SK-N-SH treated with all-trans-retinoic acid at 6 μM for 48 hours (cell line): ENCODE measurements around the gene ARSG.

ENCODE experiments used
- ATAC-seq: fragments of 200-7000 bp; cut with Tn5 transposase; 3 replicates; pipeline ENCODE4 v1.9.1; 2020; ENCODE audit warnings: mild to moderate bottlenecking, moderate library complexity
- ARNTL ChIP-seq: fragments of 450-650 bp; formaldehyde crosslinking; IDR thresholded peaks from 2 replicates; pipeline ENCODE4 v1.5.0; 2020; ENCODE audit warnings: low read depth, mild to moderate bottlenecking, moderate library complexity, borderline replicate concordance
- ESRRG ChIP-seq: fragments of 250-450 bp; sonication (Bioruptor Pico); IDR thresholded peaks from 2 replicates; pipeline ENCODE4 v1.6.1; 2021; ENCODE audit warnings: mild to moderate bottlenecking
- GLIS3 ChIP-seq: fragments of 250-450 bp; sonication (Bioruptor Pico); IDR thresholded peaks from 2 replicates; pipeline ENCODE4 v1.5.0; 2020; ENCODE audit warnings: mild to moderate bottlenecking, moderate library complexity
- ISL1 ChIP-seq: fragments of 250-450 bp; sonication (Bioruptor Pico); IDR thresholded peaks from 2 replicates; pipeline ENCODE4 v2.1.2; 2022; ENCODE audit warnings: mild to moderate bottlenecking, moderate library complexity
- PPARA ChIP-seq: fragments of 250-450 bp; sonication (Bioruptor Pico); IDR thresholded peaks from 2 replicates; pipeline ENCODE4 v1.5.0; 2020; ENCODE audit warnings: mild to moderate bottlenecking, borderline replicate concordance
- RARB ChIP-seq: fragments of 250-450 bp; sonication (Bioruptor Pico); IDR thresholded peaks from 2 replicates; pipeline ENCODE4 v1.8.0; 2021; ENCODE audit warnings: mild to moderate bottlenecking, moderate library complexity
- SNAI2 ChIP-seq: fragments of 250-450 bp; sonication (Bioruptor Pico); IDR thresholded peaks from 2 replicates; pipeline ENCODE4 v1.5.0; 2020; ENCODE audit warnings: mild to moderate bottlenecking, moderate library complexity
- TCF4 ChIP-seq: fragments of 250-450 bp; sonication (Bioruptor Pico); IDR thresholded peaks from 2 replicates; pipeline ENCODE4 v1.8.0; 2021; ENCODE audit warnings: mild to moderate bottlenecking, moderate library complexity, borderline replicate concordance
- TOX ChIP-seq: fragments of 250-450 bp; sonication (Bioruptor Pico); IDR thresholded peaks from 2 replicates; pipeline ENCODE4 v1.8.0; 2021; ENCODE audit warnings: mild to moderate bottlenecking, moderate library complexity, borderline replicate concordance
- ZC3H10 ChIP-seq: fragments of 250-450 bp; sonication (Bioruptor Pico); IDR thresholded peaks from 2 replicates; pipeline ENCODE4 v1.5.1; 2021; ENCODE audit warnings: mild to moderate bottlenecking, moderate library complexity
- ZFP3 ChIP-seq: fragments of 250-450 bp; sonication (Bioruptor Pico); IDR thresholded peaks from 2 replicates; pipeline ENCODE4 v1.5.0; 2020; ENCODE audit warnings: mild to moderate bottlenecking, moderate library complexity
- ZFP30 ChIP-seq: fragments of 450-650 bp; formaldehyde crosslinking; IDR thresholded peaks from 2 replicates; pipeline ENCODE4 v1.5.0; 2022; ENCODE audit warnings: mild to moderate bottlenecking, moderate library complexity
- ZNF565 ChIP-seq: fragments of 450-650 bp; formaldehyde crosslinking; conservative IDR thresholded peaks from 2 replicates; pipeline ENCODE4 v1.5.0; 2020; ENCODE audit warnings: low read depth, mild to moderate bottlenecking, moderate library complexity
- ZNF8 ChIP-seq: fragments of 450-650 bp; formaldehyde crosslinking; IDR thresholded peaks from 2 replicates; pipeline ENCODE4 v1.5.0; 2020; ENCODE audit warnings: mild to moderate bottlenecking, moderate library complexity
- TF ChIP-seq, protein P1 (sequence below): fragments of 250-450 bp; sonication (Bioruptor Pico); IDR thresholded peaks from 2 replicates; pipeline ENCODE4 v1.5.0; 2020; ENCODE audit warnings: mild to moderate bottlenecking, moderate library complexity
- TF ChIP-seq, protein P2 (sequence below): fragments of 250-450 bp; sonication (Bioruptor Pico); IDR thresholded peaks from 2 replicates; pipeline ENCODE4 v1.8.0; 2020; ENCODE audit warnings: mild to moderate bottlenecking, moderate library complexity, borderline replicate concordance
- TF ChIP-seq, protein P3 (sequence below): fragments of 250-450 bp; sonication (Bioruptor Pico); IDR thresholded peaks from 2 replicates; pipeline ENCODE4 v1.5.1; 2020; ENCODE audit warnings: low read depth, mild to moderate bottlenecking, moderate library complexity
- TF ChIP-seq, protein P4 (sequence below): fragments of 250-450 bp; sonication (Bioruptor Pico); IDR thresholded peaks from 2 replicates; pipeline ENCODE4 v1.8.0; 2021; ENCODE audit warnings: low read depth, mild to moderate bottlenecking, moderate library complexity, borderline replicate concordance
- TF ChIP-seq, protein P5 (sequence below): fragments of 250-450 bp; sonication (Bioruptor Pico); IDR thresholded peaks from 2 replicates; pipeline ENCODE4 v1.5.1; 2021; ENCODE audit warnings: mild to moderate bottlenecking, moderate library complexity

Gene ARSG

DNA sequence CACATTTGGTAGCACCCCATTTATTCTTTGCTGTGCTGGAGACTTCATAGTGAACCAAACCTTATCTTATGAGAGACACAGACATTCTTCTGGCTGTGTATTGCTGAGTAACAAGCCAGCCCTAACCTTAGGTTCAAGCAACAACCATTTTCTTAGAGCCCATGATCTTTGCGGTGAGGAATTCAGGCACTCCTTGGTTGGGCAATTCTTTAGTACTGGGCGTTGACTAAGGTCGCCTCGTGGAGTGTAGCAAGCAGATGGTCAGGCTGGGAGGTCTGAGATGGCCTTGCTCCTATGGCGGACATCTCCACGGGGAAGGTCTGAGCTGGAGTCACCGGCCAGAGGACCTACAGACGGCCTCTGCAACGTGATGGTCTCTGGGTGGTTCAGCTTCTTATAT, 43.1 kb downstream of the ARSG start:
- TF ChIP-seq ZFP3 (CRISPR knock-in tag) (no peak), ZNF565 (no peak), ARNTL (CRISPR knock-in tag) (no peak), ESRRG (CRISPR knock-in tag) (no peak), ISL1 (no peak), RARB (CRISPR knock-in tag) (no peak), TCF4 (CRISPR knock-in tag) (no peak), ZNF8 (CRISPR knock-in tag) (no peak), ZFP30 (CRISPR knock-in tag) (no peak), PPARA (CRISPR knock-in tag) (no peak)
- TF ChIP-seq, protein P1, sequence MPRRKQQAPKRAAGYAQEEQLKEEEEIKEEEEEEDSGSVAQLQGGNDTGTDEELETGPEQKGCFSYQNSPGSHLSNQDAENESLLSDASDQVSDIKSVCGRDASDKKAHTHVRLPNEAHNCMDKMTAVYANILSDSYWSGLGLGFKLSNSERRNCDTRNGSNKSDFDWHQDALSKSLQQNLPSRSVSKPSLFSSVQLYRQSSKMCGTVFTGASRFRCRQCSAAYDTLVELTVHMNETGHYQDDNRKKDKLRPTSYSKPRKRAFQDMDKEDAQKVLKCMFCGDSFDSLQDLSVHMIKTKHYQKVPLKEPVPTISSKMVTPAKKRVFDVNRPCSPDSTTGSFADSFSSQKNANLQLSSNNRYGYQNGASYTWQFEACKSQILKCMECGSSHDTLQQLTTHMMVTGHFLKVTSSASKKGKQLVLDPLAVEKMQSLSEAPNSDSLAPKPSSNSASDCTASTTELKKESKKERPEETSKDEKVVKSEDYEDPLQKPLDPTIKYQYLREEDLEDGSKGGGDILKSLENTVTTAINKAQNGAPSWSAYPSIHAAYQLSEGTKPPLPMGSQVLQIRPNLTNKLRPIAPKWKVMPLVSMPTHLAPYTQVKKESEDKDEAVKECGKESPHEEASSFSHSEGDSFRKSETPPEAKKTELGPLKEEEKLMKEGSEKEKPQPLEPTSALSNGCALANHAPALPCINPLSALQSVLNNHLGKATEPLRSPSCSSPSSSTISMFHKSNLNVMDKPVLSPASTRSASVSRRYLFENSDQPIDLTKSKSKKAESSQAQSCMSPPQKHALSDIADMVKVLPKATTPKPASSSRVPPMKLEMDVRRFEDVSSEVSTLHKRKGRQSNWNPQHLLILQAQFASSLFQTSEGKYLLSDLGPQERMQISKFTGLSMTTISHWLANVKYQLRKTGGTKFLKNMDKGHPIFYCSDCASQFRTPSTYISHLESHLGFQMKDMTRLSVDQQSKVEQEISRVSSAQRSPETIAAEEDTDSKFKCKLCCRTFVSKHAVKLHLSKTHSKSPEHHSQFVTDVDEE (CRISPR knock-in tag) = no peak
- TF ChIP-seq, protein P2, sequence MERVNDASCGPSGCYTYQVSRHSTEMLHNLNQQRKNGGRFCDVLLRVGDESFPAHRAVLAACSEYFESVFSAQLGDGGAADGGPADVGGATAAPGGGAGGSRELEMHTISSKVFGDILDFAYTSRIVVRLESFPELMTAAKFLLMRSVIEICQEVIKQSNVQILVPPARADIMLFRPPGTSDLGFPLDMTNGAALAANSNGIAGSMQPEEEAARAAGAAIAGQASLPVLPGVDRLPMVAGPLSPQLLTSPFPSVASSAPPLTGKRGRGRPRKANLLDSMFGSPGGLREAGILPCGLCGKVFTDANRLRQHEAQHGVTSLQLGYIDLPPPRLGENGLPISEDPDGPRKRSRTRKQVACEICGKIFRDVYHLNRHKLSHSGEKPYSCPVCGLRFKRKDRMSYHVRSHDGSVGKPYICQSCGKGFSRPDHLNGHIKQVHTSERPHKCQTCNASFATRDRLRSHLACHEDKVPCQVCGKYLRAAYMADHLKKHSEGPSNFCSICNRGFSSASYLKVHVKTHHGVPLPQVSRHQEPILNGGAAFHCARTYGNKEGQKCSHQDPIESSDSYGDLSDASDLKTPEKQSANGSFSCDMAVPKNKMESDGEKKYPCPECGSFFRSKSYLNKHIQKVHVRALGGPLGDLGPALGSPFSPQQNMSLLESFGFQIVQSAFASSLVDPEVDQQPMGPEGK (CRISPR knock-in tag) = no peak
- TF ChIP-seq, protein P3, sequence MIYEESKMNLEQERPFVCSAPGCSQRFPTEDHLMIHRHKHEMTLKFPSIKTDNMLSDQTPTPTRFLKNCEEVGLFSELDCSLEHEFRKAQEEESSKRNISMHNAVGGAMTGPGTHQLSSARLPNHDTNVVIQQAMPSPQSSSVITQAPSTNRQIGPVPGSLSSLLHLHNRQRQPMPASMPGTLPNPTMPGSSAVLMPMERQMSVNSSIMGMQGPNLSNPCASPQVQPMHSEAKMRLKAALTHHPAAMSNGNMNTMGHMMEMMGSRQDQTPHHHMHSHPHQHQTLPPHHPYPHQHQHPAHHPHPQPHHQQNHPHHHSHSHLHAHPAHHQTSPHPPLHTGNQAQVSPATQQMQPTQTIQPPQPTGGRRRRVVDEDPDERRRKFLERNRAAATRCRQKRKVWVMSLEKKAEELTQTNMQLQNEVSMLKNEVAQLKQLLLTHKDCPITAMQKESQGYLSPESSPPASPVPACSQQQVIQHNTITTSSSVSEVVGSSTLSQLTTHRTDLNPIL (CRISPR knock-in tag) = no peak
- TF ChIP-seq, protein P4, sequence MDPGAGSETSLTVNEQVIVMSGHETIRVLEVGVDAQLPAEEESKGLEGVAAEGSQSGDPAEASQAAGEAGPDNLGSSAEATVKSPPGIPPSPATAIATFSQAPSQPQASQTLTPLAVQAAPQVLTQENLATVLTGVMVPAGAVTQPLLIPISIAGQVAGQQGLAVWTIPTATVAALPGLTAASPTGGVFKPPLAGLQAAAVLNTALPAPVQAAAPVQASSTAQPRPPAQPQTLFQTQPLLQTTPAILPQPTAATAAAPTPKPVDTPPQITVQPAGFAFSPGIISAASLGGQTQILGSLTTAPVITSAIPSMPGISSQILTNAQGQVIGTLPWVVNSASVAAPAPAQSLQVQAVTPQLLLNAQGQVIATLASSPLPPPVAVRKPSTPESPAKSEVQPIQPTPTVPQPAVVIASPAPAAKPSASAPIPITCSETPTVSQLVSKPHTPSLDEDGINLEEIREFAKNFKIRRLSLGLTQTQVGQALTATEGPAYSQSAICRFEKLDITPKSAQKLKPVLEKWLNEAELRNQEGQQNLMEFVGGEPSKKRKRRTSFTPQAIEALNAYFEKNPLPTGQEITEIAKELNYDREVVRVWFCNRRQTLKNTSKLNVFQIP = no peak
- TF ChIP-seq, protein P5, sequence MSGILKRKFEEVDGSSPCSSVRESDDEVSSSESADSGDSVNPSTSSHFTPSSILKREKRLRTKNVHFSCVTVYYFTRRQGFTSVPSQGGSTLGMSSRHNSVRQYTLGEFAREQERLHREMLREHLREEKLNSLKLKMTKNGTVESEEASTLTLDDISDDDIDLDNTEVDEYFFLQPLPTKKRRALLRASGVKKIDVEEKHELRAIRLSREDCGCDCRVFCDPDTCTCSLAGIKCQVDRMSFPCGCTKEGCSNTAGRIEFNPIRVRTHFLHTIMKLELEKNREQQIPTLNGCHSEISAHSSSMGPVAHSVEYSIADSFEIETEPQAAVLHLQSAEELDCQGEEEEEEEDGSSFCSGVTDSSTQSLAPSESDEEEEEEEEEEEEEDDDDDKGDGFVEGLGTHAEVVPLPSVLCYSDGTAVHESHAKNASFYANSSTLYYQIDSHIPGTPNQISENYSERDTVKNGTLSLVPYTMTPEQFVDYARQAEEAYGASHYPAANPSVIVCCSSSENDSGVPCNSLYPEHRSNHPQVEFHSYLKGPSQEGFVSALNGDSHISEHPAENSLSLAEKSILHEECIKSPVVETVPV = no peak
- TF ChIP-seq, all 23 proteins: peak for 0
- no peak for ATAC-seq

DNA sequence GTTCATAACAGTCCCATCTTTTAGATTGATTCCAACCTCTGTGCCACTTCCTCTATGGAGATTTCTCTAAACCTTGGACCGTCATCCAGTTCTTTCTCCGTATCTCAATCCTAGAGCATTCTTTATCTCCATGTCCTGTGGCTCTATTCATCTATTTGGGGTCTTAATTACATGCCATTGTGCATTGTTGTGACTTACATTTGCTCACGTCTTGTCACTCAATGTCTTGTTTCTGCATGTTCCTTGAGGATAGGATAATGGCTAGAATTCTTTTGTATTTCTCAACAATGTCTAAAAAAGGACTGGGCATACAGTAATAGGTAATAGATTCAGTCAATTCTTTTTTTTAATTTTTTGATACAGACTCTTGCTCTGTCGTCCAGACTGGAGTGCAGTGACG, 50.2 kb downstream of the ARSG start:
- no peak for ATAC-seq
- TF ChIP-seq ZC3H10 = no peak
- TF ChIP-seq ESRRG (CRISPR knock-in tag) = no peak
- TF ChIP-seq, protein P2 (CRISPR knock-in tag) = no peak
- no peak for TF ChIP-seq TOX
- TF ChIP-seq TCF4 (CRISPR knock-in tag) = no peak
- no peak for TF ChIP-seq ZNF565
- TF ChIP-seq GLIS3 = no peak

DNA sequence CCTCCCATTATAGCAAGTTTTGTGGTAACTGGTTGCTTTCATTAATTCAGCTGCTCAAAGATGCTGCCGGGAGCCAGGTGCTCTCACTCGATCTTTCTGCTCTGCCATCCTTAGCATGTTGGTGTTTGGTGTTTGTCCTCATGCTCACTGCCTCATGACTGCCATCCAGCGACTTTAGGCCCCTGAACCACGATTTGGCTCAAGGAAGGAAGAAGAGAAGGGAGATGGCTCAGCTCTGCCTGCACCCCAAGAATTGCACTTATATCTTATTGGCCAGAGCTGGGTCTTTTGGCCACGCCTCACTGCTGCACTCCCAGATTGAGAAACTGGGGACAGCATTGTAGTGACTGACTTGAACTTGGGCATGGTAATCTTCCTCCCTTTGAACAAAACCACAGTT, 52.7 kb downstream of the ARSG start:
- ATAC-seq = no peak
- TF ChIP-seq ARNTL (CRISPR knock-in tag) (no peak), ZFP30 (CRISPR knock-in tag) (no peak), TCF4 (CRISPR knock-in tag) (no peak), ISL1 (no peak), ESRRG (CRISPR knock-in tag) (no peak), SNAI2 (CRISPR knock-in tag) (no peak)
- TF ChIP-seq, protein P4 = no peak
- TF ChIP-seq, protein P2 (CRISPR knock-in tag) = no peak
